GM19468 (cell line): ENCODE results near the gene SERPINA9.
"Not testable (repeated sequence)": the region's sequence is repeated elsewhere in the genome, so short reads cannot be mapped to it uniquely, and the experiment has no call there.

Source experiments
- ATAC-seq: cut with Tn5 transposase; IDR thresholded peaks from one replicate; pipeline ENCODE4 v1.9.1; 2021; ENCODE audit warnings: mild to moderate bottlenecking, moderate library complexity, moderate number of reproducible peaks; ENCODE audit not compliant: unreplicated experiment; ENCODE audit errors: extremely low read depth

SERPINA9 gene

DNA sequence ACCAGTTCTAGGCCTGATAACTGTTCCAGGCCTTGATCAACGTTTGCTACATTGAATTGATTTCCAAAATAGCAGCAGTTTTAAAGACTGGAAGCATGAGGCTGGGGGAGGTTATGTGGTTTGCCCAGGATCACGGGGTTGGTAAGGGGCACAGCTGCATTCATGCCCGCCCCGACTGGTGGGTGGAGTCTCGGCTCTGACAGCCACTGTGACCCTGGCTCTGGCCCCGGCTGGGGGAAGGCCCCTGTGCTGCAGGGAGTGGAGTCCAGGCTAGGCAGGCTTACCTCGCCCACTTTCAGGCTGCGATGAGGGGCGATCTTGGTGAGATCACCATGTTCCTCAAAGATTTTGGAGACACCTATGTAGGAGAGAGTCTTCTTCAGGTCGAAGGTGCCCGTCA, 13.3 kb upstream of the SERPINA9 start:
- no peak for ATAC-seq

GRCh38 chr14:94486883-94487282, 10.9 kb upstream of the SERPINA9 start:
- no peak for ATAC-seq

DNA sequence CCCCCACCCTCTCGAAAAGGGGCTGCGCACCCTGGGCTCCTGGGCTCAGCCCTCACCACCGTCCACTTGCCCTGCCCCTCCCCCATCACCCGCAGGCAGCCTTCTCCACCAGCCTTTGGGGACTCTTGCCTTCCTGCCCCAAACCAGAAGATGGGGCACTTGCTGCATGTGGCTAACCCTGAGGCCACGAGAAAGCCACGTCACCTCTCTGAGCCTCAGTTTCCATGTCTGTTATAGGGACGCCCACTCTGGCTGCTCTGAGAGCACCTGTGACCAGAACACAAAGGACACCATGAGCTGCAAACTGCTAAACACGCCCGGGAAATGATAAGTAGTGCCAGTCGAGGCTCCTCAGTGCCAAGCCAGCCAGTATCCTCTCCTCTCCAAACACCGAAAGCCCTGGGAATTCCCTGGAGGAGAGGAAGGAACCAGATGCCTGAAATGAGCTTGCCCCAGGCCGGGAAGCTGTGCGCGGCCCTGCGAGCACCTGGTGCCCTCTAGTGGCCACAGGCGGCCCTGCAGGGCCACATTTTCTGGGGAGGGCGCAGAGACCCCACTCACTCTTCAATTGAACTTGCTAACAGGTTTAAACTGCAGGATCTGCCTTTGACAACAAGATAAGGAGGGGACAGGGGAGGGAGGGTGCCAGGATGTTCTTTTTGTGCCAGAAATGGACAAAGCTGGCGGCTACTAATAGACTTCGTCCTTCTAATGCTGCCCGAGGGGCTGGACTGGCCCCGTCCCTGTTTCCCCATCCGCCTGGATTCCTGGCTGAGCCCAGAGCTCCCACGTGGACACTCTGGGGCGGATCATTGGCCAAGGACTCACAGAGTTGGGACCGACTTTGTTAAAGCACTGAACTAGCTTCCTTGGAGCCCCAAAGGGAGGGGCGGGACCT, 10.2 kb upstream of the SERPINA9 start:
- ATAC-seq: no peak

DNA sequence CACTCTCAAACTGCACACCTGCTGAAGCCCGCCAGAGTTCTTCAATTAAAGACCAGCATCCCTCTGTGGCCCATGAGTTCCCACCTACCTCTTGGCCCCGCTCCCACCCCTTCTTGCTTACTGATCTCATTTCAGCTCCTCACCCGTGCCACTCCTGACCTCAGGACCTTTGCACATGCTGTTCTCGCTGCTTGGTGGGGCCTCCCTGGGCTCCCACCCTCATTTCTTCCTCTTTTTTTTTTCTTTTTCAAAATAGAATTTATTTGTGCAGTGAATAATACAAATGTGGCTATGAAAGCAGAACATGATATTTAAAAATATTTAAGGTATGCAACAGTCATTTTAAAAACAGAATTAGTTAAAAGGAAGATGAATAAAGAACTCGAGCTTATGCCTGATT, 8.5 kb upstream of the SERPINA9 start:
- ATAC-seq: no peak

- ATAC-seq: no peak
Measured at GRCh38 chr14:94483729-94484275, 7.8 kb upstream of the SERPINA9 start.

- peak; percentile 56 for ATAC-seq
Measured at GRCh38 chr14:94483071-94483451, 7.1 kb upstream of the SERPINA9 start.

DNA sequence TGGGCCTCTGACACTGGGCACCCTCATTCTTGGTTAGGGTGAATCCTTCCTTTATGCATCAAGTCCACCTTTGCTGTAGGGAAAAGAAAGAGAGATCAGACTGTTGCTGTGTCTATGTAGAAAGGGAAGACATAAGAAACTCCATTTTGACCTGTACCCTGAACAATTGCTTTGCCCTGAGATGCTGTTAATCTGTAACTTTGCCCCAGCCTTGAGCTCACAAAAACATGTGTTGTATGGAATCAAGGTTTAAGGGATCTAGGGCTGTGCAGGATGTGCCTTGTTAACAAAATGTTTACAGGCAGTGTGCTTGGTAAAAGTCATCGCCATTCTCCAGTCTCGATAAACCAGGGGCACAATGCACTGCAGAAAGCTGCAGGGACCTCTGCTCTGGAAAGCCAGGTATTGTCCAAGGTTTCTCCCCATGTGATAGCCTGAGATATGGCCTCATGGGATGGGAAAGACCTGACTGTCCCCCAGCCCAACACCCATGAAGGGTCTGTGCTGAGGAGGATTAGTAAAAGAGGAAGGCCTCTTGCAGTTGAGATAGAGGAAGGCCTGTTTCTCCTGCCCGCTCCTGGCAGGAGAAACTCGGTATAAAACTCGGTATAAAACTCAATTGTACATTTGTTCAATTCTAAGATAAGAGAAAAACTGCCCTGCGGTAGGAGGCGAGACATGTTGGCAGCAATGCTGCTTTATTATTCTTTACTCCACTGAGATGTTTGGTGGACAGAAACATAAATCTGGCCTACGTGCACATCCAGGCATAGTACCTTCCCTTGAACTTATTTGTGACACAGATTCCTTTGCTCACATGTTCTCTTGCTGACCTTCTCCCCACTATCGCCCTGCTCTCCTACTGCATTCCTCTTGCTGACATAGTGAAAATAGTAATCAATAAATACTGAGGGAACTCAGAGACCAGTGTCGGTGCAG, 6.4 kb upstream of the SERPINA9 start:
- ATAC-seq: not testable (repeated sequence)

- ATAC-seq: no peak
Measured at GRCh38 chr14:94481468-94482131, 5.6 kb upstream of the SERPINA9 start.

- no peak for ATAC-seq
Measured at GRCh38 chr14:94480809-94481208, 4.8 kb upstream of the SERPINA9 start.

GRCh38 chr14:94478420-94478819, 2.4 kb upstream of the SERPINA9 start:
- ATAC-seq: no peak

- ATAC-seq: no peak
Measured at GRCh38 chr14:94474581-94475031, 1.4 kb downstream of the SERPINA9 start.

DNA sequence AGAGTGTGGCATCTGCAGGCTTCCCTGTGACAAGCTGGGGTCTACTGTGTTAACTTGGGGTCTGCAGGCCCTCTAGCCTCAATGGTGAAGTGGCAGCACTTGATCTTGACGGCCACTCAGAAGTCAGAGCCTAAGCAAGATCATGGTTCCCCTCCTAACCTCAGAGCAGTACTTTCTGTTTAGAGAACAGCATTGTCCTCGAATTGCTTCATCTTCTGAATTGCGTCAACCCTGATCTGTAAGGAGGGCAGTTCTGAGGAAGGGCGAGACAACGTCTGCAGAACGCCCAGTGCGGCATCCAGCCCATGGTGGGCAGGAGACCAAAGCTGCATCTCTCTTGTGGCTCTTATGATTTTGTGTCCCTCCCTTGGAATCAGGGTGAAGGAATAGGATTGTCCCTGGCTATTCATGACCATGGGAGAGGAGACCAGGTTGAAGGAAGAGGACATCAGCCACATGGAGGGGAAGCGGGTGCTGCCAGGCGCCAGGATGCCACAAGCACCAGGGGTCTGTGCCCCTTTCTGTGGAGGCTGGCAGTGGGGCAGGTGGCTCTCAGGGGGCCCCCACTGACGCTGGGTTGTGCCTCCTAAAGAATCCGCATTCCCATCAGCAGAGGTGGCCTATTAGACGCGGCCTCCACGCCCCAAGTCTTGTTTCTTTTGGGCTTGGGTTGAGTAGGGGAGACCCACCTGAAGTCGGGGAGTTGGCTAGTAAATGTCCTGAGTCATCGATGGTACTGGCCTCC, 2.2 kb downstream of the SERPINA9 start:
- ATAC-seq: no peak

DNA sequence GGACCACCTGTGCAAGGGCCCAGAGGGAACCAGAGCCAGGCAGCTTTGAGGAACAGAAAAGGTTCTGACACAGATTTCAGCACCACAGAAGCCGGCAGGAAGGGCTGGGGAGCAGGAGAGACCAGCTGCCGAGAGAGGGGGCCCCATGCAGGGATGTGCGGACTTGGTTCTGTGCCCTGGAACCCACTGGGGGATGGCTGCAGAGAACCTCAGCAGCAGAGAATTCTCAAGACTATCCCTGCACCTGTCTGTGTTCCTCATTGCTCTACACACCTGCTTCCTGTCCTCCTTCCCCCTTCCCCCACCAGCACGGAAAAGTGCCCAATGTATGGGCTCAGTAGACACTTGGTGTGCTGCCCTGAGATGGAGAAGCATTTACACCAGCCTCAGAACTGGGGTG, 3.2 kb downstream of the SERPINA9 start:
- ATAC-seq: no peak

DNA sequence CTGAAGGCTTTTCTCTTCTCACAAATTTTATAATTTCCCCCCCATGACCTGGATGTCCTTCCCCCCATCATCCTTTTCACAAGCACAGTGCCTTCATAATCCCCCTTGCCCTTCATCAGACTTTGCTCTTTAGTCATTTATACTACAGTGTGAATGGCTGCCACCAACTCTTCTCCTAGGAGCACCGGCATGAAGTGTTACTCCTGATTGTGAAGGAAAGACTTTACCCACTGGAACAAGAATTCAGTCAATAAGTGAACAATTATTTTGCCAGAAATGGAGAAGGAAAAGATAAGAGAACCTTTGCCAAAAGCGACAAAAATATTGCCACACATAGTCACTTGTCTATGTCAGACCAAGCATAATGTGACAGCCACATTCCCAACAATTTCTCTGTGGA, 5.0 kb downstream of the SERPINA9 start:
- no peak for ATAC-seq

DNA sequence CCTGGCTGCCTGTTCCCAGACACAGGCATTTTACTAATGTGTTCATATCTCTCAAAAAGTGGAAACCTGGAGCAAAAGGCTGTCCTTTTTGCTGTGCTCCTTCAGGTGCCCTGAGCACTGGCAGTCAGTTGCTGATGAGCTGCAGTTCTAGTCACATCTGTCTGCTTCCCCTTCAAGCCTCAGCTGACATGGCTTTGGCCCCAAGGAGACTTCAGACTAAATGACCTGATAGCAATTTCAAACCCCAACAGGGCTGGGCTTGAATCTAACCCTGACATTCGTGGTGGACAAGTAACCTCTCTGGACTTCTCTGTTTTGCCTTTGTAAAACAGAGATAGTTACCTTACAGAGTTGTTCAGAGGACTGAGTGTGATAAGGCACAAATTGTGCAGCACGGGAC, 5.7 kb downstream of the SERPINA9 start:
- no peak for ATAC-seq

GRCh38 chr14:94469261-94469660, 6.7 kb downstream of the SERPINA9 start:
- ATAC-seq: no peak

DNA sequence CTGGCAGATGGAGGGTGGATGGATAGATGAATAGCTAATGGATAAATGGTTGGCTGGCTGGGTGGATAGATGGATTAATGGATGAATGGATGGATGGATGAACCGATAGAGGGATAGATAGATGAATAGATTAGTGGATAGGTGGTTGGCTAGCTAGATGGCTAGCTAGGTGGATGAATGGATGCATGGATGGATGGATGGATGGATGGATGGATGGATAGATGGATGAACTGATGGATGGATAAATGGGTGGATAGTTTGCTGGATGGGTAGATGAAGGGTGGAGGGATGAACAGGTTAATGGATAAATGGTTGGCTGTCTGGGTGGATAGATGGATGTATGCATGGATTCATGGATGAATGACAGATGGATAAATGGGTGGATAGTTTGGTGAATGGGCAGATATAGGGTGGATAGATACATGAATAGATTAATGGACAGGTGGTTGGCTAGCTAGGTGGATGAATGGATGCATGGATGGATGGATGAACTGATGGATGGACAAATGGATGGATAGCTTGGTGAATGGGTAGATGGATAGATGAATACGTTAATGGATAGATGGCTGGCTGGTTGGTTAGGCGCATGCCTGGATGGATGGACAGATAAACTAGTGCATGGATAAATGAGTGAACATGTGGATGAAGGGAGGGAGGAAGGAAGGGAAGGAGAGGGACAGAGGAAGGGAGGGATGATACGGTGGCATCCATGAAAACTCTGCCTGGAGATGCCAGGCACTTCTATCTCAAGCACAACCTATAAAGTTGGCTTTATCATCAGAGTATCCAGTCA, 8.1 kb downstream of the SERPINA9 start:
- no peak for ATAC-seq

DNA sequence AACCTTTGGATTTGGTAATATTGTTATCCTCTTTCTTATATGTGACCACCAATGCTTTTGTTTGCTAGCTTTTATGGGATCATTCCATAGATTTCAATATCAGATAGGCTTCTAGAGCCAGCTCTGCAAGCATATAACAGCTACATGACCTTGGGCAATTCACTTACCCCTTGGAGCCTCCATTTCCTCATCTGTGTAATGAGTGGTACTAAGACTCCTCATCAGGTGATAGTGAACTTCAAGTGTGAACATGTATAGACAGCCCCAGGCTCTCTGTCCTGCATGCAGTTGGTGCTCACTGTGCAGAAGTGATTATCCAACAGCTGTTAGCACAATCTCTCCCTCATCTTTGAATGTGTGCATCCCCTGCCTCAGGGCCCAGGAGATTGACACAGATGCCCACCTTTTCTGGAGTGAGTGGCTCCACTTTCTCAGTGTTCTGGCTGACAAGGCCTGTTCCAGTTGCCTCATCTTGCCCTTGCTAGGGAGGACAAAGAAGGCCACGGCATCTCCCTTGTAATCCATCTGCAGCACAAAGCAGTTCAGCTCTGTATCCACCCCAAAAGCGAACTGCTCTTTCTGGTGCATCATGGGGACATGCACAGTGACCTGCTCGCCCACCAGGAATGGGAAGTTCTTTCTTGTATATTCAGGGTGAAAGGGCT, 9.2 kb downstream of the SERPINA9 start:
- no peak for ATAC-seq
